NCI-H524 (cell line): Measurements from ENCODE around the gene KCNN1.
"Not testable (repeated sequence)": the region's sequence is repeated elsewhere in the genome, so short reads cannot be mapped to it uniquely, and the experiment has no call there.

Experiments
- DNase-seq, 2 experiments: peaks; one replicate each; lab custom pipeline; 2025; lab: John Stamatoyannopoulos, UW

KCNN1 gene

GRCh38 chr19:17966550-17967256, at the start of gene KCNN1:
Gene KCNN1 (plus strand): TSS chr19:17967107. CDS start chr19:17973889, 6,782 bp downstream.
- peak; percentile 35 to 49 for DNase-seq

GRCh38 chr19:17918151-17918550, 48.8 kb upstream of the KCNN1 start:
- not testable (repeated sequence) for DNase-seq

GRCh38 chr19:17919122-17919521, 47.8 kb upstream of the KCNN1 start:
- DNase-seq = peak in 1 of 2 experiments; percentile 65

- DNase-seq = no peak
Measured at GRCh38 chr19:17920527-17920926, 46.4 kb upstream of the KCNN1 start.

GRCh38 chr19:17922138-17922537, 44.8 kb upstream of the KCNN1 start:
- no peak for DNase-seq

GRCh38 chr19:17926044-17926443, 40.9 kb upstream of the KCNN1 start:
- DNase-seq = no peak

- no peak for DNase-seq
Measured at GRCh38 chr19:17929056-17929455, 37.9 kb upstream of the KCNN1 start.

GRCh38 chr19:17931532-17932191, 35.2 kb upstream of the KCNN1 start:
- peak in 1 of 2 experiments; percentile 55 for DNase-seq

- peak; percentile 96 to 97 for DNase-seq
Measured at GRCh38 chr19:17932485-17933338, 34.2 kb upstream of the KCNN1 start, which contains the start of gene CCDC124. Gene CCDC124 (plus strand): TSS chr19:17933015. CDS start chr19:17936421, 3,406 bp downstream.

- no peak for DNase-seq
Measured at GRCh38 chr19:17933414-17934129, 33.3 kb upstream of the KCNN1 start.

GRCh38 chr19:17936379-17936778, 30.5 kb upstream of the KCNN1 start:
- no peak for DNase-seq

GRCh38 chr19:17937371-17937900, 29.5 kb upstream of the KCNN1 start:
- no peak for DNase-seq

- DNase-seq = peak; percentile 45 to 76
Measured at GRCh38 chr19:17938092-17938845, 28.6 kb upstream of the KCNN1 start.

GRCh38 chr19:17942181-17942580, 24.7 kb upstream of the KCNN1 start:
- no peak for DNase-seq

- no peak for DNase-seq
Measured at GRCh38 chr19:17942582-17943273, 24.2 kb upstream of the KCNN1 start.

- no peak for DNase-seq
Measured at GRCh38 chr19:17943274-17944221, 23.4 kb upstream of the KCNN1 start.

GRCh38 chr19:17944301-17944700, 22.6 kb upstream of the KCNN1 start:
- no peak for DNase-seq

- DNase-seq = no peak
Measured at GRCh38 chr19:17946965-17947784, 19.7 kb upstream of the KCNN1 start.
